DMS53 treated with DMSO at 0.1 percent for 48 hours (cell line): ENCODE results near the gene MAG.

Experiments
- DNase-seq: peaks from one replicate; lab custom pipeline; 2025; ENCODE audit not compliant: unreplicated experiment; lab: John Stamatoyannopoulos, UW

MAG gene, protein sequence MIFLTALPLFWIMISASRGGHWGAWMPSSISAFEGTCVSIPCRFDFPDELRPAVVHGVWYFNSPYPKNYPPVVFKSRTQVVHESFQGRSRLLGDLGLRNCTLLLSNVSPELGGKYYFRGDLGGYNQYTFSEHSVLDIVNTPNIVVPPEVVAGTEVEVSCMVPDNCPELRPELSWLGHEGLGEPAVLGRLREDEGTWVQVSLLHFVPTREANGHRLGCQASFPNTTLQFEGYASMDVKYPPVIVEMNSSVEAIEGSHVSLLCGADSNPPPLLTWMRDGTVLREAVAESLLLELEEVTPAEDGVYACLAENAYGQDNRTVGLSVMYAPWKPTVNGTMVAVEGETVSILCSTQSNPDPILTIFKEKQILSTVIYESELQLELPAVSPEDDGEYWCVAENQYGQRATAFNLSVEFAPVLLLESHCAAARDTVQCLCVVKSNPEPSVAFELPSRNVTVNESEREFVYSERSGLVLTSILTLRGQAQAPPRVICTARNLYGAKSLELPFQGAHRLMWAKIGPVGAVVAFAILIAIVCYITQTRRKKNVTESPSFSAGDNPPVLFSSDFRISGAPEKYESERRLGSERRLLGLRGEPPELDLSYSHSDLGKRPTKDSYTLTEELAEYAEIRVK

DNA sequence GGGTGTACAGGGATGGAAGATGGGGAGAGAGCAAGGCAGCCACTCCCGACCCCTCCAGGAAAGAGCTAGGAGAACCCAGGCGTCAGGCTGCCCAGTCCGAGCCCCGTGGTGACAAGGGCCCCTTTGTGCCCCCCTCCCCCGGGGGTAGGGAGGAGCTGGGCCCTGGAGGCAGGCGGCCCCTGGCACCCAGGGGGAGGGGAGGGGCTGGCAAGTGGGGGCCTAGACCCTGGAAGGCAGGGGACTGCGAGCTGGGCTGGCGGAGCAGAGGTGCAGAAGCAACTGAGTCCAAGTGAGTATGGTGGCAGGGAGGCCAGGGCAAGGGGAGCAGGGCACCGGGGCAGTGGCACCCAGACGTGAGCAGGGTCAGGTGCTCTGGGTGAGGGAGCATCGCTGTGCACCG, at the start of gene MAG:
Gene MAG (plus strand): TSS at position 246 of the 400 bp plus-strand sequence. CDS start 3,248 bp downstream, outside the sequence.
- no peak for DNase-seq

DNA sequence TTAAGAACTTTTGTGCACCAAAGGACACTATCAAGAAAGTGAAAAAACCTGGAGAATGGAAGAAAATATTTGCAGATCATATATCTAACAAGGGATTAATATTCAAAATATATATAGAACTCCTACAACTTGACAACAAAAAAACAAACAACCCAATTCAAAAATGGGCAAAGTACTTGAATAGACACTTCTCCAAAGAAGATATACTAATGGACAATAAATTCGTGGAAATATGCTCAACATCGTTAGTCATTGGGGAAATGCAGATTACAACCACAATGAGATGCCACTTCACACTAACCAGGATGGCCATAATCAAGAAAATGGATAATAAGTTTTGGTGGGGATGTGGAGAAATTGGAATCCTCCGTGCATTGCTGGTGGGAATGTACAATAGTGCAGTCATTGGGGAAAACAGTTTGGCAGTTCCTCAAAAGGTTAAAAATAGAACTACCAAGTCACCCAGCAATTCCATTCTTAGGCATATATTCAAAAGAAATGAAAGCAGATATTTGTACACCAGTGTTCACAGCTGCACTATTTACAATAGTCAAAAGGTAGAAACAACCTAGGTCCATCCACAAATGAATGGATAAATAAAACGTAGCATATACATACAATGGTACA, 45.4 kb upstream of the MAG start:
- DNase-seq: no peak

DNA sequence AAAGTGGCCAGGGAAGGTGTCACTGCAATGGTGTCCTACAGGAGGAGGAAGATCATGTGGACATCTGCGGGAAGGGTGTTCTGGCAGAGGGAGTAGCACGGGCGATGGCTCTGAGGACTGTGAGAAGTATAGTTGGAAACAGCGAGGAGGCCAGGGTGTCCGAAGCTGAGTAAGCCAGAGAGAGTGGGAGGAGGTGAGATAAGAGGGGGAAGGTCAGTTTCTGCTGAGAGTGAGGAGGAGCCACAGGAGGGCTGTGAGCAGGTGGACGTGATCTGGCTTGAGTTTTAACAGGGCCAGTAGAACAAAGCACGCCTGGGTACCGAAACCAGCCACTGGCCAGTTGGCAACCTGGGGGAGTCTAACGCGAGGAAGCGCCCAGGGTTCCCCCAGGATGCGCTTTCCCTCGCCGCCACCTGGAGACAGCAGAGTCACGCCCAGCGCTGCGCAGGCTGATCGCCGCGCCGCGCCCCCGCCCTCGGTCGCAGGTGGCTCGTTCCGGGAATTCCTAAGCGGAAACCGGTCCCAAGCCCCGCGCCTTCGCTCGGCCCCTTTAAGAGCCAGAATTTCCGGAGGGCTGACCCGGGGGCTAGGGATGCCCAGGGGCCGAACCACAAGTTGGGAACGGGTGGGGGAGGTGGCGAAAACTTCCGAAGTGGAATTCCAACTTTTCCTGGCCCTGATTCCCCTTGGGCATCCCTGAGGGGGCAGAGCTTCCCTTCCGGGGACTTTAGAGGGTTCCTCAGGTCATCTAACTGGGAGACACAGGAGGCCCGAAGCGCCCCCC, 44.2 kb upstream of the MAG start:
- DNase-seq: peak; percentile 99

DNA sequence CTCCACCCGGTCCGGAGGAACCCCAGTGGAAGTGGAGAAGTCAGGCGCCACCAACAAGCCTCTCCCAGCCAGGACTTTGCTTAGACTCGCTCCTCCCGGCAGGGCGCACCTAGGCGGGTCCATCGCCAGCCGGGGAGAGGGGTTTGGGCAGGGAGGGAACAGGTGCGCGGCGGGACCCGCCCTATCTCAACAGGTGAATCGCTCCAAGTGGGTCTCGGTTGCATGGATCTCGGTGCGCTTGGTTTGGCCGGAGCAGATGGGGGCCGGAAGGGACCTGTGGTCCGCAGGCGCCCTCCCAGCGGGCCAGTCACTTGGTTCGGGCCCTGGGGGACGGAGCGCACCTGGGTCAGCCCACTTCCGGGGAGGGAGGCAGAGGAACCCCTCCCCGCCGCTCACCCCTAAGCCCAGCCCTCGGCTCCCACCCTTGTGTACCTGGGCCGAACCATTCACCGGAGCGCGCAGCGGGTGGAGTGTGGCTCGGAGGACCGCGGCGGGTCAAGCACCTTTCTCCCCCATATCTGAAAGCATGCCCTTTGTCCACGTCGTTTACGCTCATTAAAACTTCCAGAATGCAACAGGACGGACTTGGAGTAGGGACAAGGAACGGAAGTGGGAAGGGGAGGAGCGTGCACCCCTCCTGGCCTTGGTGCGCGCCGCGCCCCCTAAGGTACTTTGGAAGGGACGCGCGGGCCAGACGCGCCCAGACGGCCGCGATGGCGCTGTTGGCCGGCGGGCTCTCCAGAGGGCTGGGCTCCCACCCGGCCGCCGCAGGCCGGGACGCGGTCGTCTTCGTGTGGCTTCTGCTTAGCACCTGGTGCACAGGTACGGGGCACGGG, 43.4 kb upstream of the MAG start, which contains the start of gene LSR:
Gene LSR (plus strand): TSS at position 693 of the 836 bp plus-strand sequence. CDS start 21 bp downstream, at position 714.
- DNase-seq: peak; percentile 94

DNA sequence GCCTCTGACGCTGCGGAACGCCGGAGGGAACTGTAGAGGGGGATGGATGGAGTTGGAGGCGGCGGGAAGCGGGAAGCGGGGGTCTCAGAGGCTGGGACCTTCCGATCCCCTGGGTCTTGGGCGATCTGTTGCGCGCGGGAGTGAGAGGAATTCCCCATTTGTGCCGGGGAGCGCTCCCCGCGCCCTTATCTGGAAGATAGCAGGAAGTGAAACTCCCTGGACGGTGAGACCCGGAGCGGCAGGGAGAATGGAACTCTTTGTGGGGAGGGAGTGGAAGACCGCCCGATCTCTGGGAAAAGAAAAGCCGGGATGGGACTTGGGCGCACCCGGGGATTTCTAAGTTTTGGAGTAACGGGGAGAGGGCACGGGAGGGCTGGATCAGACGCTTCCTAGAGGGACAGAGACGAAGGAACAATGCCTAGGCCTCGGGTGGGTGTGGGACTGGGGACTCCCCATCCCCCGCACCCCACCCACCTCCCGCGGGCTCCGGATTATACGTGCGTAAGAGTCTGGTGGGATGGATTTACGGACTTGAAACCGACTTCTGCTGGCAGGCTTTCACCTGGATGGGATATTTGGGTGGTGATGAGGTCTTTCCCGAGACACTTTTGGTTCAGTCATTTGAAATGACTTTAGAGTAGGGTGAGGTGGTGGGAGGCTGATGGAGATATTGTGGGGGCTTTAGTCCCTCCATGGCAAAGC, 42.7 kb upstream of the MAG start:
- DNase-seq: peak; percentile 43

DNA sequence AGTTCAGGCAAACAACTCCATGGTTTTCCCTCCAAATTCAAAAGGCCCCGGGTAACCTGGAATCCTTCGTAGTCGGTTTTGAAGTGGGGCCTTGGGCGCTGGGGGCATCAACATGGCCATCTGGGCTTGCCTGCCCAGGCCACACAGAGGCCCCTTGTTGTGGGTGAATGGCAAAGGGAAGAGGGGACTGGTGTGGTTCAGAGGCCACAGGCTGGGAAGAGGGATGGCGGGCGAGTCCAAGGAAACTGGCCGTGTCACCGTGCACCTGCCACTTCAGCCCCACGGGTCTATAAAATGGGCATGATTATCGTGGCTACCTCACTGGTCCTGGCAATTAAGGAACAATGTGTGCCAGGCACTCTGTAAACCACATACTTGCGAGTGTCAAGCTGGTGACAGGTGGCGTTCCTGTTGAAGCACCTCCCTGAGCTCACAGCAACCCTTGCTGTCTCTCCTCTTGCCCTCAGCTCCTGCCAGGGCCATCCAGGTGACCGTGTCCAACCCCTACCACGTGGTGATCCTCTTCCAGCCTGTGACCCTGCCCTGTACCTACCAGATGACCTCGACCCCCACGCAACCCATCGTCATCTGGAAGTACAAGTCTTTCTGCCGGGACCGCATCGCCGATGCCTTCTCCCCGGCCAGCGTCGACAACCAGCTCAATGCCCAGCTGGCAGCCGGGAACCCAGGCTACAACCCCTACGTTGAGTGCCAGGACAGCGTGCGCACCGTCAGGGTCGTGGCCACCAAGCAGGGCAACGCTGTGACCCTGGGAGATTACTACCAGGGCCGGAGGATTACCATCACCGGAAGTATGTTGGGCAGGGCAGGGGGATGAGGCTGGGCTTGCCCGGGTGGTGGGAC, 41.9 kb upstream of the MAG start:
- no peak for DNase-seq

DNA sequence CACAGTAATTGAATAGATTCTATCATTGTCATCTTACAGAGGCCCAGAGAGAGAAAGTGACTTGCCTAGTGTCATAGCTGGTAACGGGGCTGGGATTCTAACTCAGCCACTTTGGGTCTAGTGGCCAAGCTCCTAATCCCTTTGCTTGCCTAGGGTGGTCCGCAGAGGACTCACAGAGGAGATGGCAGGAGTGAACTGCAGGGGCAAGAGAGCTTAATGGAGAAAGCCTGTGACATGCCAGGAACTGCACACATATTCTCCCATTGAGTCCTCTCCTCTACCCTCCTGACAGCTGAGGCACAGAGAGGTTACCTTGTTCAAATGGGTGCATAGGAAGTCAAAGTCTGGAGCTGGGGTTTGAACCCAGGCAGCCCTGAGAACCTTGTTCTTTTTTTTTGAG, 40.5 kb upstream of the MAG start:
- no peak for DNase-seq

DNA sequence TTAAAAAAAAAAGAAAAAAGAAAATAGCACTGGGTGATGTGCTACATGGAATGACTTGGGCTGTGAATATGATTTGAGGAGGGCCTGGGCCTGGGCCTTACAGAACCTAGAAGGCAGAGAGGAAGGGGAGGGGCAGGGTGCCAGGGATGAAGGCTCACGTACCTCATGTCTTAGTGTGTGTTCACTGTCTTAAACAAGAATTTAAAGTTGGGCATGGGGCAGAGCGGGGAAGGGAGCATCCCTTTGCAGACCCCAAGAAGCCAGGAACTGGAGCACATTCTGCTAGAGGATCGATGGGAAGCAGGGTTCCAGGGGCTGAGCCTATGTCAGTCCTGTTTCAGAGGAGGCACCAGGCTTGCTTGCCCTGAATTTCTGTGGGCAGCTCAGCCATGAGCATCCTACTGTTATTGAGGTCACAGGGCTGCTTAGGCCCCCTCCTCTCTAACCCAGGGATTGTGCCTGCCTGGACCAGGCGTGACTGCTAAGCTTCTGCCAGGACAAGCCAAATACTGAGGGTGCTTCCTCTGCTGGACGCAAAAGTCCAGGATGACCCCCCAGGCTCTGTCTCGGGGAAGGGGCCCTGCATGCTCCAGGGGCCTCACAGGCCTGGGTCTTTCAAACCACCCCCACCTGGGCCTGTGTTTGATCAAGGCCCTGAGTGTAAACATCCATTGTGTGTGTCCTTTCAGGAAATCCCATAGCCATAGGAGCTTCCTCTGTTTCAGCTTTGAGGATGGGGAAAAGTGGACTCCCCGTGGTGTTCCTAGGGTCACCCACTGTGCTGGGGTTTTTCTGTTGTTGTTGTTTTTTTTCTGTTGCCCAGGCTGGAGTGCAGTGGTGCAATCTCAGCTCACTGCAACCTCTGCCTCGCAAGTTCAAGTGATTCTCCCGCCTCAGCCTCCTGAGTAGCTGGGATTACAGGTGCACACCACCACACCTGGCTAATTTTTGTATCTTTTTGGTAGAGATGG, 38.4 kb upstream of the MAG start:
- no peak for DNase-seq

DNA sequence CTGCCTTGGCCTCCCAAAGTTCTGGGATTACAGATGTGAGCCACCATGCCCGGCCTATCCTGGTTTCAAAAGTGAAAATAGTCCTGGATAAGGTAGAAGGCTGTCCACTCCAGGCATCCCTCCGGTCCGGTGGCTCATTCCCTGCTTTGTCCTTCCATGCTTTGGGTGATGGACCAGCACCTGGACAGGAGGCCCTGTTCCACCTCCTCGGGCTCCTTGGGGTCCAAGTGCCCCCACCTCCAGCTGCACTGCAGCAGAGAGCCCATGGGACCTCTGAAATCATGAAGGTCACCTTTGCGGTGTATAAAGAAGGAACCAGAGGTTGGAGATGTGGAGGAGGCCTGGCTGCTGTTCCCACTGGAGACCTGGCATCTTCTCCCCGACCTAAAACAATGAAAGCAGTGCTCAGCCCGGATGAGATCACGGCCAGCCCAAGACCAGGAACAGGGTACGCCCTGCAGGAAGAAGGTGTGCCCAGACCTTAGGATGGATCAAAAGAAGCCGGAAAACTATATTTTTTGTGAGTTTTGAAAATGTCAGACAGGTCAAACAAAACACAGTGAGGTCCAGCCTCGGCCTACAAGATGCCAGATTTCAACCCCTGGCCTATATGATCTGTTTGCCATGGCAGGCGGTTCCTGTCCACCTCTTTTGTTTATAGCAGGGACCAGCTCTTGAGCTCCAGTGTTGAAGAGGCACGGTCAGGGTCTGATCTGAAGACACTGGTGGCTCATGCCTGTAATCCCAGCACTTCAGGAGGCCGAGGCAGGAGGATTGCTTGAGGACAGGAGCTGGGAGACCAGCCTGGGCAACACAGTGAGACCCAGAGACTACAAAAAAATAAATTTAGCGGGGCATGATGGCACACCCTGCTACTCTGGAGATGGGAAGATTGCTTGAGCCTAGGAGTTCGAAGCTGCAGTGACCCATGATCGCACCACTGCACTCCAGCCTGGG, 37.3 kb upstream of the MAG start:
- DNase-seq: no peak

DNA sequence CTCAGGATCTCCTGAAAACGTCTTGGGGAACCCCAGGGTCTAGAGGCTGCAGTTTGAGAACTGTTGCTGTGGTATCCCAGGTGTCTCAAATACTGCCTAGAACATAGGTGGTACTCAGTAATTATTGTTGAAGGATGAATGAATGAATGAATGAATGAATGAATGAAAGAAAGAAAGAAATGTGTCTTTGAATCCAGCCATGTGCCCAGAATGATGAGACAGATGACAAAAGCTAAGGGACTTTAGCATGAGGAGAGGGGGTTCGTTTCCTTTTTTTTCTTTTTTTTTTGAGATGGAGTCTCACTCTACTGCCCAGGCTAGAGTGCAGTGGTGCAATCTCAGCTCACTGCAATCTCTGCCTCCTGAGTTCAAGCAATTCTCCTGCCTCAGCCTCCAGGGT, 35.4 kb upstream of the MAG start:
- DNase-seq: no peak

DNA sequence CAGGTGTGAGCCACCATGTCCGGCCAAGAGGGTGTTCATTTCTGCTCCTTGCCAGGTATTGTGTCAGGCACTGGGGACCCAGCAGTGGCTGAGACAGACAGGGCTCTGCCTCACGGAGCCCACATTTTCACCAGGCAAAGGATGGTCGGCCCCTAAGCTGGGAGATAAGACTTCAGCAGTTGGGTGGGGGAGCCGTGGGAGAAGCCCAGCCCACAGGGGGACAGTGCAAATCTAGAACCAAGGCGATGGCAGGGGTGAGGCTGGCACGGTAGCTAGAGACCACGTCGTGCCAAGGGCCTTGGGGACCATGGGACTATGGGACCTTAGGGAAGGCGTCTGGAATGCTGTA, 34.9 kb upstream of the MAG start:
- DNase-seq: no peak

DNA sequence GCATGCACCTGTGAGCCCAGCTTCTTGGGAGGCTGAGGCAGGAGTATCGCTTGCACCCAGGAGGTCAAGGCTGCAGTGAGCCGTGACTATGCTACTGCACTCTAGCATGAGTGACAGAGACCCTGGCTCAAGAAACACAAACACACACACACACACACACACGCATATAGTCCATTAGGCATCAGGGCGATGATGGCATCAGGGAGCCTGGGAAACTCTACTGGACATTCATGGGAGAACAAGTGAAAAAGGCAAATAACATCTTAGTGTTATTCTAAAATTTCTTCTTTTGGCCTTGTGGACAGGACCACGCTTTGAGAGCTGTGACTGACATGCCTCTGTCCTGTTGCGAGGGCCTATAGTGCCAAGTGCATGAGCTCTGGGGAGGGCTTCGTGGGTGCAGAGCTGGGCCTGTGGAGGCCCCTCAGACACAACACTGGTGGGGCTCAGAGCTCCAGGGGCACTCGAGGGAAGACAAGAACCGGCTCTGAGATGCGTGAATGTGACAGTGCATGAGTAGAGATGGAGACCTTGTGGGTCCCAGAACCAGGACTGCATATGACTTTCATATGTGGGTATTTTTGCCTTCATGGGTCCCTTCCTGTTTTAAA, 31.2 kb upstream of the MAG start:
- DNase-seq: no peak

DNA sequence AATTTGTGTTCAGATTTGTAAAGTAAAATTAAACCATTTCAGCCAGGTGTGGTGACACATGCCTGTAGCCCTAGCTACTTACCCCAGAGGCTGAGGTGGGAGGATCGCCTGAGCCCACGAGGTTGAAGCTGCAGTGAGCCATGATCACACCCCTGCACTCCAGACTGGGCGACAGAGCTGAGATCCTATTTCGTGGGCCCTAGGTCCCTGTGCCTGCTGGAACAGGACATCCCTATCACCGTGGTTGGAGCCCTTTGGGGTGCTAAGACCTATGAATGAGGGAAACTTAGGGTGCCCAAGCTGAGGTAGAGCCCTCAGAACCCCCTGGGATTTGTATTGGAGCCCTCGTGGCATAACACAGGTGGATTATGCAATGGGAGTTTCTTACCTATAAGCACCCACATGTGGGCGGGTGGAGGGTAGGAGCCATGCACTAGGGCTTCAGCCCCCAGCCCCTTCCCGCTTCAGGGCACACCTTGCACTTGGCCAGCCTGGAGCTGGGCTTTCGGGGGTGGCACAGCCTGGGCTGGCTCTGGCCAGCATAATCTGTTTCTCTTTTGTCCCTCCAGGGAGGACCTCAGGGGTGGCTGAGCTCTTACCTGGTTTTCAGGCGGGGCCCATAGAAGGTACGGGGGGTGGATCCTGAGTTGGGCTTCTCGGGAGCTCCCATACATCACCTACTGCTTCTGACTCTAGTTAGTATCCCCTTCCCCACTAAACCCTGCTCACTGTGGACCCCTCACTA, 30.4 kb upstream of the MAG start:
- DNase-seq: no peak

DNA sequence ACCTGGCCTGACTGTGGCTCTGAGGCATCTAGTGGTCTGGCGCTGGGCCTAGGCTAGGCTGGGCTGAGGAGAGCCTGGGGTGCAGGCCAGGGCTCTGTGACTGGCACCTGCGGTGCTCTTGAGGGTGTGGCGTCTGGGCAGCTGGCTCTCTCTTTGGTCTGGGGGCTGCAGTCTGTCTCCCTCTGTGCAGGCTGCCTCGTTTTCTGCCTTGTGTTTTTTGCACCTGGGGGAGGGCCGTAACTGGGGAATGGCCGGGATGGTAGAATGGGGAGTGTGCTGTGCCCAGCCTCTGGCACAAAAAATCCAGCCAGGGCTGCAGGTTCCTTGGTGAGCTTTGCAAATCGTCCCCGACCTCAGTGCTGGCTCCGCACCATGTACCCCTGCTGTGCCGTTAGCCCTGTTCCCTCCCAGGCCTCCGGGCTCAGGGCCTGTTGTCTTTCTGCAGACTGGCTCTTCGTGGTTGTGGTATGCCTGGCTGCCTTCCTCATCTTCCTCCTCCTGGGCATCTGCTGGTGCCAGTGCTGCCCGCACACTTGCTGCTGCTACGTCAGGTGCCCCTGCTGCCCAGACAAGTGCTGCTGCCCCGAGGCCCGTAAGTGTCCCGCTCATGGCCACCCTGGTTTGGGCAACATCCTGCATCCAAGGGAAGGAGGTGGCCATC, 29.7 kb upstream of the MAG start:
- no peak for DNase-seq
